Activated CD4-positive, alpha-beta T cell treated with anti-CD3 and anti-CD28 coated beads, Interleukin-2, amount 50 U/mL, for 48 hours (primary cell): ENCODE data around the gene GNA12.

Experiments
- DNase-seq, 2 experiments: peaks; one replicate each; pipeline ENCODE4 v3.0.0-alpha.2; 2020

The GNA12 gene

DNA sequence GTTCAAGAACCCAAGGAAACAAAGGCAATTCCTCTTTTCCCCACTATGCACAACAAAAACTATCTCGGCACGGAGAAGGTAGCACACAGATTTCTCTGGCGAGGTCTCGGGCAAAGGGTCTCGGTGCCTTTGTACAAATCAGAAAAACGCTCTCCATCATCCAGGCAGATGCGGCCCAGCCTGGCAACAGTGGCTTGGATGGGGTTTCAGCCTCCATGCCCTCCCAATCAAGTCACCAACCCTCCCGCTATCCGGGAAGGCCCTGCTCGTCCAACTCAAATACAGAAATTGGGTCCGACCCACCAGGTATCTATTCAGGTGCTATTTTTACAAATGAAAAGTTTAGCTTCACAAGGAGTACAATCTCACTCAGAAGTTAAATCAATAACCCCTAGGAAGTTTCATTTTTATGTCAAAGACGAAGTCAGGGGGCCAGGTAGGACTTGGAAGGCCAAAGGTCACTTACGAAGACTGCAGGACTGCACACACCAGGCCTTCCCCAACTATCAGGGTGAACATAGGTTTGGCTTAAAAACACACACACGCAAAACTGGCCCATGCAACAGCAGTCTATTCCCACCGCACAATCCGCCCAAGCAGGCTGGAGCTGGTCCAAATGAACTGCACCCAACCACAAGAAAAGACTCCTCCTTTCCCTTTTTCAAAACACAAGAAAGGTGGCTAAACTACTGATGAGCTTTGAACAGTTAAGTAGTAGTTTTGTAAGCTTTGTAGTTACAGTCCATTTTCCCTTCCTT lies 43.0 kb downstream of the GNA12 start:
- no peak for DNase-seq

- DNase-seq = no peak
These were observed 43.7 kb downstream of the GNA12 start for GRCh38 chr7:2800220-2800930.

DNA sequence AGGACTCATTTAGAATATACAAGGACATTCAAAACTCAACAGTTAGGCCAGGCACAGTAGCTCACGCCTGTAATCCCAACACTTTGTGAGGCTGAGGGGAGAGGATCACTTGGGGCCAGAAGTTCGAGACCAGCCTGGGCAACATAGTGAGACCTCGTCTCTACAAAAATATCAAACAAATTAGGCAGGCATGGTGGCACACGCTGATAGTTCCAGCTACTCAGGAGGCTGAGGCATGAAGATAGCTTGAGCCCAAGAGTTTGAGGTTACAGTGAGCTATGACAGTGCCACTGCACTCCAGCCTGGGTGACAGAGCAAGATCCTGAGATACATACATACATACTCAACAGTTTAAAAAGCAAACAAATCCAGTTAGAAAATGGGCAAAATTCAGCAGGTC lies 44.9 kb downstream of the GNA12 start:
- DNase-seq = no peak

DNA sequence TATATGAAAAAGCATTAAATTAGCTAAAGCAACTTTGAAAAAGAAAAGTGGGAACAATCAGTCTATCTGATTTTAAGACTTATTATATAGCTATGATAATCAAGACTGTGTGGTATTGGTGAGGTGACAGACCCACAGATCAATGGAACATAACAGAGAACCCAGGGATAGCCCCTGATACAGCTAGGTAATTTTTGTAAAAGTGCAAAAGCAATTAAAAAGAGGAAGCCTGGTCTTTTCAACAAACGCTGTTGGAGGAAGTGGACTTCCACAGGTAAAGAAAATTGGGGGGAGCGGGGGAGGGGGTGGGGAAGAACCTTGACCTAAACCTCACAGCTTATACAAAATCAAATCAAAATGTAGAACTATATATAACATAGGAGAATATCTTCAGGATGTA lies 45.4 kb downstream of the GNA12 start:
- no peak for DNase-seq

- DNase-seq = no peak
These were observed 47.5 kb downstream of the GNA12 start for GRCh38 chr7:2796358-2797352.

- no peak for DNase-seq
These were observed 48.2 kb downstream of the GNA12 start for GRCh38 chr7:2795906-2796305.

DNA sequence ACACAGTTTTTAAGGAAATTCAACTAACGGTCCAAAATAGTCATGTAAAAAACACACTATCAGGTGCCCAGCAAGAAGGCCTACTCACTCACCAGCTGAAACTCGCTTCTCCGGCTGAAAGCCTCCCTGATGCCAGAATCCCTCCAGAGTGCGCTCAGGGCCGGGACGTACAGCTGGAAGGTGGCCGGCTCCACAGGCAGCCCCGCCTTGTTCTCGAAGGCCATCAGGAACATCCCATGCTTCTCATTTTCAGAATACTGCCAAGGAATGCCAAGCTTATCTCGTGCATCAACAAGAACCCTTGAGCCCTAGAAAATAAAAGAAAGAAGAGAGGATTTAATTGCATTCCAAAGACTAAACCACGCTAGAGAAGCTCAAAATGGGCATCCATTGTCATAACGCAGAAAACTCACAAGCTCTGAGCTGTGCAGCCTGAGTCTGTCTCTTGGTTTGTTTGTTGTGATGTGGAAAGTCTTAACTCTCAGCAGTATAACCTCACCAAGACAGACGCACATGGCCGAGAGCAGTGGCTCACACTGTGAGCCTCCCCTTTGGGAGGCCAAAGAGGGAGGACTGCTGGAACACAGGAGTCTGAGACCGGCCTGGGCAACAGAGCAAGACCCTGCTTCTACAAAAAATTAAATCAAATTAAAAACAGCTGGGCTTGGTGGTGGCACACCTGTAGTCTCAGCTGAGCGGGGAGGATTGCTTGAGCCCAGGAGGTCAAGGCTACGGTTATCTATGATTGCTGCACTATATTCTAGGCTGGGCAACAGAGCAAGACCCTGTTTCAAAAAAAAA lies 49.1 kb downstream of the GNA12 start:
- no peak for DNase-seq

DNA sequence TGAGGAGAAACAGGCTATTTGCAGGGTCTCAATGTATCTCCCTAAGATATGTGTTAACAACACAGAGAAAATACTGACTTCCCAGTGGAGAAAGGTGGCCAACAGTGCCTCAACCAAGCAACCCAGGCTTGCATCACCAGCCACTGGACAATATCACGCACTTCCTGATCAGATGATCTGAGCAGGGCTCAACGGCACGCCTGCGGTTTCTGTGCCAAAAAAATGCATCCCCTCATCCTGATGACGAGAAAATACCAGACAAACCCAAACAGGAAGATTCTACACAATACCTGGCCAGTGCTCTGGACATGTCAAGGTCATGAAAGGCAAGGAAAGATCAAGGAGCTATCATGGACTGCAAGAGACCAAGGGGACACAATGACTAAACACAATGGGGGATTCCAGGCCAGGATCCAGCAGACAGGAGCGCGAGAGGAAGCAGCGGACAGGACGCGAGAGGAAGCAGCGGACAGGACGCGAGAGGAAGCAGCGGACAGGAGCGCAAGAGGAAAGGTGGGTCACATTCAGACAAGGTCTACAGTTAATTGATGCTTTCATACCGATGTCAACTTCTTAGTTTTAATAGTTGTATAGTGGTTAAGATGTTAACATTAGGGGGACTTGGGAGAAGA lies 51.1 kb downstream of the GNA12 start:
- DNase-seq = no peak

DNA sequence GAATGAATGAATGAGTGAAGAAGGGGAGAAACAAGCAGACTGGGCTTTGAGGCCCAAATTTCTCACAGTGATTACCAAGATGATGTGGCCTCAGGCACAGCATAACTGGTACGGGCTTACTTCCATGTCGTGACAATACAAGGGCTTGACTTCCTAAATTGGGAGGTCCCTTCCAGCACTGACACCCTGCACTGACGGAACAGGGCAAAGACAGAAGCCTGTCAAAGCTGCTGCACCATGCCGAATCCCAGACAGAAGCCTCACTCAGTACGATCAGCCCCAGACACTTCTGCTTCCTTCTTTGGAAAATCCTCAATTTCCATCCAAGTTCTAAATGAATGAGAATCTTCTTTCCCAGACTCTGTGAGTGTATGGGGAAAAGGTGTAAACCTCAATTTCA lies 51.9 kb downstream of the GNA12 start:
- no peak for DNase-seq

DNA sequence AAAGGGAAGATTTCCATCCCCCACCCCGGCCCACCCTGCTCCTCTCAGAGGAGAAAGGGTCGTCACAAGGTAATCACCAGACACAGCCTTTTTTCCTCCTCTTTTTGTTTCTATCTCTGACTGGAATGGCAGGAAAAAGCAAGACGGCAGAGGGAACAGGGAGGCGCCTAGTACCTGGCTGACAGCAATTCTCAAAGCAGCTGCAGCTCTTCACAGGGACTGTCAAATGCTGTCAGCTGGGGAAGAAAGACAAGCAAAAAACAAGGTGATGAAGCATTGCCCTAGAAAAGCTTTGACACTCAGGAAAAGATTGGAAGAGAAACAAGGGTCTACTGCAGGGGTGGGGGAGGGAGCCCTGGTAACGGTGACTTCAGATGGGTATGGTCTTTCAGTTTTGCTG lies 52.7 kb downstream of the GNA12 start:
- DNase-seq = no peak

DNA sequence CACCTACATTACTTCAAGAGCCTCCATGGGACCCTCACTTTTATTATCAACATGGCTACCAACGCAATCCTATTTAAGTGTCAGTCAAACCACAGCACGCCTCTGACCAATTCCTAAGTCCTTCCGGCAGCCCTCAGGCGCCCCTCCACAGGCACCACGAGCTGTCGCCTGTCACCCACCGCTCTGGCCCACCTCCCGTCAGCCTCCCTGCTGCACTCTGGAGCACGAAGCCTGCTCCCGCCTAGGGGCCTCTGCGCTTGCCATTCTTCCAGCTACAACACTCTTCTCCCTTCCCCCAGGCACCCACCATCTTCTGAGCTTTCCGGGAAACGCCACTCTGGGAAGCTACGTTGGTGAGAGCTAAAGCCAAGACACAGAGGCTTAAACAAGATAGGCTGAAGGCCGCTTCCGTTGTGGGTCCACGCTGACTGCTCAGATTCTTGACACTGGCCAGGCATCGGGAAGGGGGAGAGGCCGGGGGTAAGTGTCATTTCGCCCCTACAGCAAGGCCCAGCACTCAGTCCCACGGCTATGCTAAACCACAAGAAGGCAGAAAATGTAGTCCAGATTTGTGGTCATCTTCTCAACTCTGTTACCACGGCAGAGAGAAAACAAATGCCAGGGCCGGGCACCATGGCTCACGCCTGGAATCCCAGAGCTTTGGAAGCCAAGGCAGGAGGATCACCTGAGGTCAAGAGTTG lies 56.7 kb downstream of the GNA12 start:
- no peak for DNase-seq

- no peak for DNase-seq
These were observed 57.4 kb downstream of the GNA12 start for GRCh38 chr7:2786607-2787116.

- no peak for DNase-seq
These were observed 59.0 kb downstream of the GNA12 start for GRCh38 chr7:2785071-2785500.

DNA sequence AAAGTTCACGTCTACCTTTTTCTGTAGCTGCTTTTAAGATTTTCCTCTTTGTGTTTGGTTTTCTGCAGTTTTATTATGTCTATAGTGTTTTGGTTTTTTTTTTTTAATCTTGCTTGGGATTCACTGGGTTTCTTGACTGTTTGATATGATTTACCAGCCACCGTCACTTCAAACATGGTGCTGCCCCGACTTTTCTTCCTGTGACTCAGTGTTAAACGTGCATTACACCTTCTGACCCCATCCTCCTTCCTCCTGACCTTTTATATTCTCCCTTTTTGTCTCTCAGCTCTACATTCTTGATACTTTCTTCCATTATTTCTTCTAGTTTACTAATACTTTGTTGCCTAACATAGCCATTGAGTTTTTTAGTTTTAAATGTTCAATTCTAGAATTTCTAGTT lies 61.5 kb downstream of the GNA12 start:
- peak in 1 of 2 experiments; percentile 16 for DNase-seq

DNA sequence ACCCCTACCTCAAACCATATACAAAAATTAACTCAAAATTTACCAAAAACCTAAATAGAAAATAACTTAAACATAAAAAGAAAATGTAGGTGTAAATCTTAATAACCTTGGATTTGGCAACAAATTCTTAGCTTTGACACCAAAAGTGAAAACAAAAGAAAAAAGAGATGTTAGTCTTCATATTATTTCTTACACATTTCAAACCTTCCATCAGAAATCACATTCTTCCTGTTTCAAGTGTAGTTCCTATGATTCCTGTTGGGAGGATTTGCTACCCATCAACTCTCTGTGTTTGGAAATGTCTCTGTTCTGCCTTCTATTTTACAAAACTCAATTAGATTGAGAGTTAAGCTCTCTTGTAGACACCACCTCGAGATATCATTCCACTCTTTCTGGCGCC lies 62.0 kb downstream of the GNA12 start:
- DNase-seq = no peak

DNA sequence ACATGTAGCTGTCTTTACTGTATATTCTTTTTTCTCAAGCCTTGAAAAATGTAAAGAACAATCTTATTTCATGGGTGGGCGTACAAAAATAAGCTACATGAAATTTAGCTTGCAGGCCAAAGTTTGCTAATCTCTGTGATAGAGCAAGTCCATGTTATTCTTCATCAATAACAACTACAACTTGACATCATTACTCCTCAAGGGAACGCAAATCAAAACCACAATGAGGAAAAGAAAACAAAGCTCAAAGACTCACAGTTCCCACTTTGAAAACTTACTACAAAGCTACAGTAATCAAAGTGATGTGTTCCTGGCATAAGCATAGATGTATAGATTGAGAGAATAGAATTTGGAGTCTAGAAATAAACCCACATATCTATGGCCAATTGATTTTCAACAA lies 62.5 kb downstream of the GNA12 start:
- no peak for DNase-seq

GRCh38 chr7:2779051-2779450 lies 65.1 kb downstream of the GNA12 start:
- DNase-seq = no peak

DNA sequence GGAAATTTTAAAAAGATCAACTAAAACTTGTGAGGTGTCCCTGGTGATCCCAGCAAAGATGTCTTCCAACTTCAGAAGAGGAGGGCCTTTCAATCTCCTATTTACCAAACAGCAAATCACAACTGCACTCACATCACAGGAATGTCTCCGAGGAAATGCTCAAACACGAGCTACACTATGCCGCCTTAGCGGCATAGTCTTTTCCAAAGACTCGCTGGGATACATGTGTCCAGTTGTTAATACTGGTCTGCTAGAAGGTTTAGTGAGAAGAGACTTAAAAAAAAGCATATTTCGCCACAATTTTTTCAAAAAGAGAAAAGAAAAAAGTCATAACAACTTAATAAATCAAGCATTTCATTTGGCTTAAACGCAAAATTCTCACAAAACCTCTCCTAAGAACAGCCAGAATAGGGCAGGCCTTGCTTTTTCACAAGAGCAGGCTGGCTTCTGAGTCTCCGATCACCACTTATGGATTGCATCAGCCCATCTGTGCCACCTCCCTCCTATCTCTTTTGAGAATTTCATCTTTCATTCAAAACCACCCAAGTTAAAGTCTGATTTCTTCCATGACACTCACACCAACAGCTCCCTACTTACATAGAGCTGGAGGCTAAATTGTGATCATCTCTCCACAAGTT lies 66.1 kb downstream of the GNA12 start:
- DNase-seq = no peak

DNA sequence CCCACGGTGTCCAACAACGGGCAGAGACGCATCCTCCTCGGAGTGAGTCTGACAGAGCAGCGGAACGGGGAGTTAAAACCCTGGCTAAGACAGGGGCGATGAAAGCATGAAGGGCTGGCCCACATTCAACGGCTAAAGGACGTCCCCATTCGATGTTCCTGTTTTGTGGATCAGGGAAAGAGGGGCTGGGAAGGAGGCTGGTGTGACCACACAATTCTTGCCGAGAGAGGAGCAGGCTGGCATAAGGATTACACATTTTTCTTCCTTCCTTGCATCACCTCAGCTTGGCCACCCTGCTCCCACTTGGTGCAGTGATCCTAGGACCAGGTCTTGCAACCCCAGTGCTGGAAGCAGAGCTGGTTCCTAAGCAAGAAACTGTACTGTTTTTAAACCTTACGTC lies 67.7 kb downstream of the GNA12 start:
- no peak for DNase-seq

- no peak for DNase-seq
These were observed 68.3 kb downstream of the GNA12 start for GRCh38 chr7:2775785-2776184.

GRCh38 chr7:2775376-2775775 lies 68.7 kb downstream of the GNA12 start:
- no peak for DNase-seq
